SK-N-SH (cell line): Measurements from ENCODE around the gene MARS1. TPM values are rescaled to one million over a fixed set of nuclear protein-coding genes. Genes with fewer than 3 reads are reported as not detected.

Experiments used
- CTCF ChIA-PET: fragments of 300-600, 350-600 bp; formaldehyde crosslinking; extraction: SDS; loops from one replicate; lab custom pipeline; 2021; lab: Yijun Ruan, JAX
- POLR2A ChIA-PET: fragments of 350-600 bp; sonication (Branson Sonifier 250); formaldehyde crosslinking; extraction: SDS; loops from one replicate; lab custom pipeline; 2020; ENCODE audit warnings: antibody characterized with exemption, inconsistent platforms; lab: Yijun Ruan, JAX
- DNase-seq: peaks from one replicate; pipeline ENCODE4 v3.0.0; 2012
- H2AFZ ChIP-seq: fragments of 200-600 bp; sonication (generic); 2 replicates; pipeline ENCODE4 v1.8.1; 2016; ENCODE audit warnings: antibody characterized with exemption, mild to moderate bottlenecking, low read depth
- H3F3A ChIP-seq: fragments of 200-600 bp; sonication (generic); replicated peaks from 2 replicates; pipeline ENCODE3; 2016; ENCODE audit warnings: antibody characterized with exemption, mild to moderate bottlenecking; ENCODE audit not compliant: insufficient read depth
- H3K27ac ChIP-seq, 2 experiments: fragments of 200-500 bp in 1 of 2; fragments of 200-600 bp in 1 of 2; sonication (Bioruptor generic) in 1 of 2; sonication (generic), shearing (Covaris generic) in 1 of 2; 2 replicates each; pipeline versions ENCODE4 v1.5.1 to v1.6.1; 2014 to 2016; ENCODE audit warnings: low read depth in 2 of 2, inconsistent platforms in 1 of 2, low read length in 1 of 2, mild to moderate bottlenecking in 1 of 2, mixed read lengths in 1 of 2
- H3K27me3 ChIP-seq: fragments of 200-600 bp; sonication (generic), shearing (Covaris generic); 2 replicates; pipeline ENCODE4 v1.6.1; 2016; ENCODE audit warnings: mixed run types; ENCODE audit not compliant: insufficient read depth
- H3K36me3 ChIP-seq, 2 experiments: fragments of 200-500 bp in 1 of 2; fragments of 200-600 bp in 1 of 2; sonication (Bioruptor generic) in 1 of 2; sonication (generic) in 1 of 2; replicated peaks in 1 of 2; 2 replicates each; pipeline versions ENCODE3 to v1.5.1; 2014 to 2016; ENCODE audit warnings: low read length in 1 of 2, mild to moderate bottlenecking in 1 of 2; ENCODE audit not compliant: insufficient read depth in 2 of 2, control insufficient read depth in 1 of 2
- H3K4me1 ChIP-seq, 2 experiments: fragments of 200-500 bp in 1 of 2; fragments of 200-600 bp in 1 of 2; sonication (Bioruptor generic) in 1 of 2; sonication (generic), shearing (Covaris generic) in 1 of 2; 2 replicates each; pipeline versions ENCODE4 v1.5.1 to v1.6.1; 2014 to 2016; ENCODE audit warnings: low read depth in 1 of 2, low read length in 1 of 2, mixed run types in 1 of 2; ENCODE audit not compliant: insufficient read depth in 2 of 2, control insufficient read depth in 1 of 2
- H3K4me2 ChIP-seq: fragments of 200-600 bp; sonication (generic), shearing (Covaris generic); 2 replicates; pipeline ENCODE4 v1.6.1; 2017; ENCODE audit warnings: mixed run types
- H3K4me3 ChIP-seq, 2 experiments: fragments of 200-500 bp in 1 of 2; fragments of 200-600 bp in 1 of 2; sonication (Bioruptor generic) in 1 of 2; sonication (generic), shearing (Covaris generic) in 1 of 2; 2 replicates each; pipeline versions ENCODE4 v1.5.1 to v1.8.1; 2014 to 2016; ENCODE audit warnings: low read depth in 2 of 2, inconsistent platforms in 1 of 2, low read length in 1 of 2, mild to moderate bottlenecking in 1 of 2, mixed read lengths in 1 of 2, moderate library complexity in 1 of 2
- H3K79me2 ChIP-seq: fragments of 200-600 bp; sonication (generic); 2 replicates; pipeline ENCODE4 v1.8.1; 2017; ENCODE audit warnings: mild to moderate bottlenecking; ENCODE audit not compliant: insufficient read depth
- H3K9ac ChIP-seq: fragments of 200-600 bp; sonication (generic); 2 replicates; pipeline ENCODE4 v1.6.1; 2017; ENCODE audit warnings: mixed run types
- H3K9me2 ChIP-seq: fragments of 200-600 bp; sonication (generic); 2 replicates; pipeline ENCODE4 v1.6.1; 2017; ENCODE audit warnings: mixed run types
- H3K9me3 ChIP-seq: fragments of 200-600 bp; sonication (generic); 2 replicates; pipeline ENCODE4 v1.6.1; 2017; ENCODE audit warnings: mixed run types, mild to moderate bottlenecking, moderate library complexity
- H4K20me1 ChIP-seq: fragments of 200-600 bp; sonication (generic); 2 replicates; pipeline ENCODE4 v1.6.1; 2017; ENCODE audit warnings: mild to moderate bottlenecking, mixed run types; ENCODE audit not compliant: insufficient read depth
- CHD2 ChIP-seq: fragments of 150-350 bp; IDR thresholded peaks from 2 replicates; pipeline ENCODE4 v1.6.1; 2018; ENCODE audit warnings: low read length; ENCODE audit not compliant: partially characterized antibody
- ELF1 ChIP-seq: IDR thresholded peaks from 2 replicates; pipeline ENCODE4 v1.4.0; 2012
- EZH2phosphoT487 ChIP-seq: fragments of 200-600 bp; sonication (generic); IDR thresholded peaks from 2 replicates; pipeline ENCODE4 v1.6.1; 2017; ENCODE audit warnings: low read depth, mixed run types, mild to moderate bottlenecking, antibody characterized with exemption, moderate library complexity, borderline replicate concordance
- FOXJ3 ChIP-seq: sonication (generic); formaldehyde crosslinking; IDR thresholded peaks from 2 replicates; pipeline ENCODE4 v1.5.1; 2020; ENCODE audit warnings: mild to moderate bottlenecking, missing genetic modification reagents
- FOXM1 ChIP-seq: IDR thresholded peaks from 2 replicates; pipeline ENCODE4 v1.4.0; 2012; ENCODE audit warnings: low read depth, mild to moderate bottlenecking
- GABPA ChIP-seq: IDR thresholded peaks from 2 replicates; pipeline ENCODE4 v1.4.0; 2012; ENCODE audit warnings: low read depth, mild to moderate bottlenecking
- GATA2 ChIP-seq: sonication (generic); formaldehyde crosslinking; IDR thresholded peaks from 2 replicates; pipeline ENCODE4 v1.5.0; 2020; ENCODE audit warnings: mild to moderate bottlenecking, missing genetic modification reagents
- IRF3 ChIP-seq: fragments of 150-350 bp; IDR thresholded peaks from 2 replicates; pipeline ENCODE4 v1.6.1; 2016; ENCODE audit warnings: mild to moderate bottlenecking, low read depth, low read length
- MEF2A ChIP-seq: IDR thresholded peaks from 2 replicates; pipeline ENCODE4 v1.4.0; 2012; ENCODE audit warnings: low read depth, borderline replicate concordance
- MXI1 ChIP-seq: IDR thresholded peaks from 2 replicates; pipeline ENCODE4 v1.6.1; 2012; ENCODE audit warnings: mild to moderate bottlenecking, low read depth, low read length, improper control_type of control experiment
- NFIC ChIP-seq: IDR thresholded peaks from 2 replicates; pipeline ENCODE4 v1.4.0; 2012; ENCODE audit warnings: borderline replicate concordance
- RAD21 ChIP-seq: IDR thresholded peaks from 2 replicates; pipeline ENCODE4 v1.6.1; 2012; ENCODE audit warnings: mild to moderate bottlenecking, low read length
- RFX5 ChIP-seq: IDR thresholded peaks from 2 replicates; pipeline ENCODE4 v1.6.1; 2012; ENCODE audit warnings: mild to moderate bottlenecking, improper control_type of control experiment, low read length
- SIN3A ChIP-seq: IDR thresholded peaks from 2 replicates; pipeline ENCODE4 v1.6.1; 2012; ENCODE audit warnings: low read depth, mild to moderate bottlenecking, low read length, moderate library complexity, borderline replicate concordance
- SMC3 ChIP-seq: IDR thresholded peaks from 2 replicates; pipeline ENCODE4 v1.6.1; 2012; ENCODE audit warnings: low read depth, low read length, improper control_type of control experiment
- TAF1 ChIP-seq: IDR thresholded peaks from 2 replicates; pipeline ENCODE4 v1.6.1; 2012; ENCODE audit warnings: low read depth, mild to moderate bottlenecking, low read length, moderate library complexity, borderline replicate concordance
- TCF12 ChIP-seq: IDR thresholded peaks from 2 replicates; pipeline ENCODE4 v1.4.0; 2012
- TEAD4 ChIP-seq: IDR thresholded peaks from 2 replicates; pipeline ENCODE4 v1.4.0; 2012; ENCODE audit warnings: mild to moderate bottlenecking, borderline replicate concordance; ENCODE audit not compliant: insufficient read depth
- YY1 ChIP-seq: IDR thresholded peaks from 2 replicates; pipeline ENCODE4 v1.4.0; 2012; ENCODE audit warnings: low read depth, mild to moderate bottlenecking
- WGBS: methylation state at CpG from one replicate; pipeline ENCODE4 v1.1.6; 2017; ENCODE audit warnings: low lambda C conversion rate; 5-methylcytosine and 5-hydroxymethylcytosine counted together
- polyA plus RNA-seq, 3 experiments: library from polyadenylated mRNA; depleted of rRNA; stranded (reverse); fragments of >200 nt; gene quantifications; 2 replicates each; pipeline ENCODE4 v1.2.3, GENCODE V29; 2012
- TF ChIP-seq, protein P1 (sequence below): IDR thresholded peaks from 2 replicates; pipeline ENCODE4 v1.4.0; 2012; ENCODE audit warnings: low read depth, borderline replicate concordance

MARS1 gene
- polyA plus RNA-seq, 1 of the 3 experiments (the other 2 are of a cell fraction), result 158 TPM

- Histone ChIP-seq H4K20me1 (peaks cover 9% of the 10 kb centered on the region; the same call in 1 of the 2 replicates), H3K4me3 (peak overlapping the region in 1 of 2 experiments; percentile 10; a peak in 1 of 4 replicates), H3K9me3 (no peaks in the 10 kb centered on the region), H3K27ac (peak overlapping the region in 1 of 2 experiments; percentile 81; a peak in 1 of 4 replicates), H3K9ac (no peak overlapping the region), H3K9me2 (no peaks in the 10 kb centered on the region), H3K4me2 (peak overlapping the region; percentile 94; the same call in 1 of the 2 replicates), H3K27me3 (no peaks in the 10 kb centered on the region), H2AFZ (no peak overlapping the region), H3K36me3 (peaks cover 19 to 56% of the 10 kb centered on the region in 2 experiments), H3F3A (peaks cover 24% of the 10 kb centered on the region), H3K79me2 (peaks cover 31% of the 10 kb centered on the region), H3K4me1 (peaks cover 19 to 34% of the 10 kb centered on the region in 2 experiments)
- WGBS, result 55% methylated on average over 10 of the region's 11 CpGs
- ChIA-PET POLR2A (interaction anchor here (0.7 to 1.8 kb wide), 2 partner anchors 7 to 11 kb away, joined by 3 to 8 read pairs; no protein-coding TSS in a partner anchor), CTCF (interaction anchor here (0.8 to 2.2 kb wide), 6 partner anchors 9 to 211 kb away, joined by 3 to 9 read pairs (median 6); partner anchors contain the start of gene B4GALNT1)
- TF ChIP-seq GABPA (no peak), TEAD4 (no peak), MXI1 (no peak), YY1 (no peak), SMC3 (no peak), TCF12 (no peak), TAF1 (no peak)
- DNase-seq, result no peak
Measured at GRCh38 chr12:57524814-57525614, 37.1 kb downstream of the MARS1 start.

- Histone ChIP-seq H3K79me2 (peaks cover 28% of the 10 kb centered on the region), H3K4me2 (peak overlapping the region; percentile 94; the same call in 1 of the 2 replicates), H3K9me2 (no peaks in the 10 kb centered on the region), H3K4me1 (peaks cover 19 to 34% of the 10 kb centered on the region in 2 experiments), H4K20me1 (peaks cover 9% of the 10 kb centered on the region; the same call in 1 of the 2 replicates), H3F3A (peaks cover 27% of the 10 kb centered on the region), H3K27ac (no peak overlapping the region), H3K9me3 (no peaks in the 10 kb centered on the region), H2AFZ (no peak overlapping the region), H3K36me3 (peaks cover 24 to 64% of the 10 kb centered on the region in 2 experiments), H3K4me3 (no peak overlapping the region), H3K9ac (no peak overlapping the region), H3K27me3 (no peaks in the 10 kb centered on the region)
- CTCF ChIA-PET, result interaction anchor here (1.0 to 2.2 kb wide), 4 partner anchors 8 to 200 kb away, joined by 3 to 9 read pairs (median 5); no protein-coding TSS in a partner anchor
- no peak for DNase-seq
- WGBS, result 93% methylated on average over 15 of the region's 16 CpGs
- POLR2A ChIA-PET, result interaction anchor here (1.1 to 1.3 kb wide), 2 partner anchors 10 to 13 kb away, joined by 3 read pairs; no protein-coding TSS in a partner anchor
- no peak for TF ChIP-seq GABPA
- TF ChIP-seq SIN3A, result no peak
- TF ChIP-seq, protein P1, sequence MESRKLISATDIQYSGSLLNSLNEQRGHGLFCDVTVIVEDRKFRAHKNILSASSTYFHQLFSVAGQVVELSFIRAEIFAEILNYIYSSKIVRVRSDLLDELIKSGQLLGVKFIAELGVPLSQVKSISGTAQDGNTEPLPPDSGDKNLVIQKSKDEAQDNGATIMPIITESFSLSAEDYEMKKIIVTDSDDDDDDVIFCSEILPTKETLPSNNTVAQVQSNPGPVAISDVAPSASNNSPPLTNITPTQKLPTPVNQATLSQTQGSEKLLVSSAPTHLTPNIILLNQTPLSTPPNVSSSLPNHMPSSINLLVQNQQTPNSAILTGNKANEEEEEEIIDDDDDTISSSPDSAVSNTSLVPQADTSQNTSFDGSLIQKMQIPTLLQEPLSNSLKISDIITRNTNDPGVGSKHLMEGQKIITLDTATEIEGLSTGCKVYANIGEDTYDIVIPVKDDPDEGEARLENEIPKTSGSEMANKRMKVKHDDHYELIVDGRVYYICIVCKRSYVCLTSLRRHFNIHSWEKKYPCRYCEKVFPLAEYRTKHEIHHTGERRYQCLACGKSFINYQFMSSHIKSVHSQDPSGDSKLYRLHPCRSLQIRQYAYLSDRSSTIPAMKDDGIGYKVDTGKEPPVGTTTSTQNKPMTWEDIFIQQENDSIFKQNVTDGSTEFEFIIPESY, result no peak
- no peak for TF ChIP-seq TCF12
- no peak for TF ChIP-seq ELF1
- no peak for TF ChIP-seq RFX5
- no peak for TF ChIP-seq IRF3
- no peak for TF ChIP-seq CHD2
- TF ChIP-seq TEAD4, result no peak
- TF ChIP-seq MEF2A, result no peak
- TF ChIP-seq FOXM1, result no peak
- no peak for TF ChIP-seq EZH2phosphoT487
- TF ChIP-seq YY1, result no peak
- no peak for TF ChIP-seq FOXJ3 (CRISPR knock-in tag)
- no peak for TF ChIP-seq GATA2 (CRISPR knock-in tag)
- no peak for TF ChIP-seq NFIC
- no peak for TF ChIP-seq RAD21
Measured at GRCh38 chr12:57525615-57526383, 37.9 kb downstream of the MARS1 start.
